ENCODE data around the gene SLC32A1.
A peak's percentile ranks its signal among the peaks of the same experiment; 100 is the strongest.

- TF ChIP-seq, protein P1, sequence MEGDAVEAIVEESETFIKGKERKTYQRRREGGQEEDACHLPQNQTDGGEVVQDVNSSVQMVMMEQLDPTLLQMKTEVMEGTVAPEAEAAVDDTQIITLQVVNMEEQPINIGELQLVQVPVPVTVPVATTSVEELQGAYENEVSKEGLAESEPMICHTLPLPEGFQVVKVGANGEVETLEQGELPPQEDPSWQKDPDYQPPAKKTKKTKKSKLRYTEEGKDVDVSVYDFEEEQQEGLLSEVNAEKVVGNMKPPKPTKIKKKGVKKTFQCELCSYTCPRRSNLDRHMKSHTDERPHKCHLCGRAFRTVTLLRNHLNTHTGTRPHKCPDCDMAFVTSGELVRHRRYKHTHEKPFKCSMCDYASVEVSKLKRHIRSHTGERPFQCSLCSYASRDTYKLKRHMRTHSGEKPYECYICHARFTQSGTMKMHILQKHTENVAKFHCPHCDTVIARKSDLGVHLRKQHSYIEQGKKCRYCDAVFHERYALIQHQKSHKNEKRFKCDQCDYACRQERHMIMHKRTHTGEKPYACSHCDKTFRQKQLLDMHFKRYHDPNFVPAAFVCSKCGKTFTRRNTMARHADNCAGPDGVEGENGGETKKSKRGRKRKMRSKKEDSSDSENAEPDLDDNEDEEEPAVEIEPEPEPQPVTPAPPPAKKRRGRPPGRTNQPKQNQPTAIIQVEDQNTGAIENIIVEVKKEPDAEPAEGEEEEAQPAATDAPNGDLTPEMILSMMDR (conservative IDR thresholded peaks at IDR 0.05 in 1 of 2, IDR thresholded peaks at IDR 0.05 in 1 of 2; ENCODE audit: low read depth in 1 of 2, low read length in 2 of 2): no peak
- TF ChIP-seq EZH2 (IDR thresholded peaks at IDR 0.05; ENCODE audit: low read length, missing control alignments): peak; percentile 82
These were observed 4.8 kb downstream of the SLC32A1 start for GRCh38 chr20:38728911-38729642.

All from fibroblast of lung (primary cell).